T-helper 2 cell treated with Interferon-gamma antibody and Interleukin-4, amounts not matched to agents 5 μg/mL and 100 μg/mL, for 36 hours (primary cell): Measurements from ENCODE around the gene RYR2.

ENCODE experiments used
- DNase-seq: peaks from one replicate; pipeline ENCODE4 v3.0.0; 2021; ENCODE audit warnings: low spot score
- H3K27ac Mint-ChIP-seq: one replicate; pipeline ENCODE4 v1.8.0; 2021; ENCODE audit warnings: mild to moderate bottlenecking, mixed read lengths
- H3K27me3 Mint-ChIP-seq: one replicate; pipeline ENCODE4 v1.8.0; 2021; ENCODE audit warnings: low read depth, mixed read lengths
- H3K36me3 Mint-ChIP-seq: one replicate; pipeline ENCODE4 v1.8.0; 2021; ENCODE audit warnings: low read depth, mixed read lengths
- H3K4me1 Mint-ChIP-seq: one replicate; pipeline ENCODE4 v1.8.0; 2021; ENCODE audit warnings: low read depth, mixed read lengths
- H3K4me3 Mint-ChIP-seq: one replicate; pipeline ENCODE4 v1.8.0; 2022; ENCODE audit warnings: mild to moderate bottlenecking, moderate library complexity, mixed read lengths
- H3K9me3 Mint-ChIP-seq: one replicate; pipeline ENCODE4 v1.8.0; 2021; ENCODE audit warnings: mixed read lengths

The RYR2 gene

DNA sequence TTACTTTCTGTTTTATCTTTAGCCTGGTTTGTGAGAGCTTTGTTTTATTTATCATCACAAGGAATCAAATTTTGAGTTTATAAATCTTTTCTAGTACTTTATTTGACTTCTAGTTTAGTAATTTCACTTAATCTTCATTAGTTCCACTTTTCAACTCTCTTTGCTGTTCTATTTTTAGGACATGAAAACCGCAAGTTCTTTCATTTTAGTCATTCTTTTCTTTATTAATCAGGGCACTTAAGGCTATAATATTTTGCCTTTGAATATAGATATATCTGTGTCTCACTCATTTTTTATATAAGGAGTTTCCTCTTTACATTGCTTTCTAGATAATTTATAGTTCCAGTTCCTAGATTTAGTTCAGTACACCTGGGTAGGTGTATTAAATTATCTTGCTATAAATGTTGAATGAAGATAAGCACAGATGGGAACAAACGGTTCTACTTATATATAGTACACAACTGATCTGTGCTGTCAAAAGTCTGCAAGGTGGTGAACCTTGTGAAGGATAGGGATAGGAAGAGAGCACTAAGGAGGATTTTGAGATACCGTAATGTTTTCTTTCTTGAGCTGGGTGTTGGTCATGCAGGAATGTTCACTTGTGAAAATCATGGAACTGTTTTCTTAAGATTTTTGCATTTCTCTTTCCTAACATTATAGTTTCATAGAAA lies 402.3 kb downstream of the RYR2 start:
- H3K27ac Mint-ChIP-seq: no peak overlapping the region
- no peak for DNase-seq
- H3K36me3 Mint-ChIP-seq: no peaks in the 10 kb centered on the region
- no peaks in the 10 kb centered on the region for H3K4me1 Mint-ChIP-seq
- no peaks in the 10 kb centered on the region for H3K9me3 Mint-ChIP-seq
- H3K27me3 Mint-ChIP-seq: no peaks in the 10 kb centered on the region
- H3K4me3 Mint-ChIP-seq: no peak overlapping the region

DNA sequence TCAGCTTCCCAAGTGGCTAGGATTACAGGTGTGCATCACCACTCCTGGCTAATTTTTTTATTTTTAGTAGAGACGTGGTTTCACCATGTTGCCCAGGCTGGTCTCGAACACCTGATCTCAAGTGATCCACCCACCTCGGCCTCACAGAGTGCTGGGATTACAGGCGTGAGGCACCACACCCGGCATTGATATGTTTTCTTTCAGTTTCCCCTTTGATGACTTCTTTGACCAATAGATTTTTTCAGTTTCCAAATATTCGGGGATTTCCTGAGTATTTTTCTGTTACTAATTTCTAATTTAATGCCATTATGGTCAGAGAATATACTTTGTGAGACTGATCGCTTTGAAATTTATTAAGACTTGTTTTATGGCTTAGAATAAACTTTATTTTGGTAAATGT lies 406.1 kb downstream of the RYR2 start:
- no peak overlapping the region for H3K27ac Mint-ChIP-seq
- no peak for DNase-seq

DNA sequence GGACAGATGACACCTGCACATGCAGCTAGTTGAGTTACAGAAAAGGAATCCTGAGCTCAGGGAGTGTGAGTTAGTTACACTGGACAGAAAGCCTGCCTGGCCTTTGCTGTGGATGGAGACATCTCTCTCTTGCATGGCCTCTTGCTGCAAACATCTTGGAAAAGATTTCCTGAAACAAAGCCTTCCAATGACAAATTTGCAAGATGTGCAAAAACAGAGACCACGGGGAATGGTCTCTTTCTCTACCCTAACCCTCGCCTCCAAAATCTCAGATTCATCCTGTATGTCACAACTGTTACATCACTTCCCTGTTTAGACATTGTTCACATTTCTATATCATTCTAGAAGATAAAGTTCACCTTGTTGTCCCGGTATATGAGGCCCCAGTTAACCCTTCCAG lies 415.6 kb downstream of the RYR2 start:
- Mint-ChIP-seq H3K4me3 (no peak overlapping the region), H3K9me3 (no peaks in the 10 kb centered on the region), H3K4me1 (no peaks in the 10 kb centered on the region), H3K27me3 (no peaks in the 10 kb centered on the region), H3K27ac (no peak overlapping the region), H3K36me3 (no peaks in the 10 kb centered on the region)
- no peak for DNase-seq

More for the DNA sequence above, 406.1 kb downstream of the RYR2 start:
- no peaks in the 10 kb centered on the region for H3K9me3 Mint-ChIP-seq
- H3K36me3 Mint-ChIP-seq: no peaks in the 10 kb centered on the region
- H3K4me3 Mint-ChIP-seq: no peak overlapping the region
- no peaks in the 10 kb centered on the region for H3K27me3 Mint-ChIP-seq
- H3K4me1 Mint-ChIP-seq: no peaks in the 10 kb centered on the region

- DNase-seq: no peak
- Mint-ChIP-seq H3K9me3 (no peaks in the 10 kb centered on the region), H3K4me1 (no peaks in the 10 kb centered on the region), H3K4me3 (no peak overlapping the region), H3K27ac (no peak overlapping the region), H3K36me3 (no peaks in the 10 kb centered on the region), H3K27me3 (no peaks in the 10 kb centered on the region)
Measured at GRCh38 chr1:237467320-237467719, 425.3 kb downstream of the RYR2 start.

- Mint-ChIP-seq H3K9me3 (no peaks in the 10 kb centered on the region), H3K27me3 (no peaks in the 10 kb centered on the region), H3K4me1 (no peaks in the 10 kb centered on the region), H3K36me3 (no peaks in the 10 kb centered on the region), H3K27ac (no peak overlapping the region), H3K4me3 (no peak overlapping the region)
- DNase-seq: no peak
Measured at GRCh38 chr1:237470712-237471338, 428.8 kb downstream of the RYR2 start.

- Mint-ChIP-seq H3K9me3 (no peaks in the 10 kb centered on the region), H3K27me3 (no peaks in the 10 kb centered on the region), H3K4me3 (no peak overlapping the region), H3K27ac (no peak overlapping the region), H3K36me3 (no peaks in the 10 kb centered on the region), H3K4me1 (no peaks in the 10 kb centered on the region)
- DNase-seq: no peak
Measured at GRCh38 chr1:237471377-237471776, 429.4 kb downstream of the RYR2 start.

- H3K27ac Mint-ChIP-seq: no peak overlapping the region
- H3K4me1 Mint-ChIP-seq: no peaks in the 10 kb centered on the region
- no peaks in the 10 kb centered on the region for H3K36me3 Mint-ChIP-seq
- H3K27me3 Mint-ChIP-seq: no peaks in the 10 kb centered on the region
- no peak for DNase-seq
- H3K4me3 Mint-ChIP-seq: no peak overlapping the region
- H3K9me3 Mint-ChIP-seq: no peaks in the 10 kb centered on the region
Measured at GRCh38 chr1:237471956-237472355, 430.0 kb downstream of the RYR2 start.

- DNase-seq: no peak
- Mint-ChIP-seq H3K9me3 (no peaks in the 10 kb centered on the region), H3K4me1 (peaks cover 2% of the 10 kb centered on the region), H3K27ac (no peak overlapping the region), H3K27me3 (no peaks in the 10 kb centered on the region), H3K4me3 (no peak overlapping the region), H3K36me3 (no peaks in the 10 kb centered on the region)
Measured at GRCh38 chr1:237473854-237474253, 431.9 kb downstream of the RYR2 start.

GRCh38 chr1:237478082-237478481 lies 436.1 kb downstream of the RYR2 start:
- Mint-ChIP-seq H3K4me3 (no peak overlapping the region), H3K36me3 (no peaks in the 10 kb centered on the region), H3K9me3 (no peaks in the 10 kb centered on the region), H3K27me3 (no peaks in the 10 kb centered on the region), H3K4me1 (peaks cover 2% of the 10 kb centered on the region), H3K27ac (no peak overlapping the region)
- no peak for DNase-seq

DNA sequence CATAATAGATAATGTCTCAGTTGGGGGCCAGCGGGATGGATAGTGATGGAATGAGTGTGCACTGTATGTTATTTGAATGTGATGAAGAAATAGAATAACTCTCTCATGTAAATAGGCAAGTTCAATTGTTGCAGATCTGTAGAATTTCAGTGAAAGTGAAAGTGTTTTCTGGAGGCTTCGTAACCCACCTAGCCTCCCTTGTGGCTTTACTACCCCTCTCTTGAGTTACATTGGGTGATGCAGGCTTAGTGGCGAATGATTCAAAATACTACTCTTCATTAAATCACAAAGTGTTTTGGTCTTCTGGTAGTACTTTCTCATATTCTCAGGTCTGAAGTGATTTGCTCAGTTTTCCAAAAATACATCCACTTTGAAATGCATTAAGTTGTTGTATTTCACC lies 436.9 kb downstream of the RYR2 start:
- DNase-seq: no peak
- Mint-ChIP-seq H3K4me1 (peaks cover 2% of the 10 kb centered on the region), H3K4me3 (no peak overlapping the region), H3K27ac (no peak overlapping the region), H3K9me3 (no peaks in the 10 kb centered on the region), H3K27me3 (no peaks in the 10 kb centered on the region), H3K36me3 (no peaks in the 10 kb centered on the region)

GRCh38 chr1:237482777-237483176 lies 440.8 kb downstream of the RYR2 start:
- Mint-ChIP-seq H3K4me3 (no peak overlapping the region), H3K36me3 (no peaks in the 10 kb centered on the region), H3K4me1 (peaks cover 2% of the 10 kb centered on the region), H3K27ac (no peak overlapping the region), H3K27me3 (no peaks in the 10 kb centered on the region), H3K9me3 (no peaks in the 10 kb centered on the region)
- no peak for DNase-seq

DNA sequence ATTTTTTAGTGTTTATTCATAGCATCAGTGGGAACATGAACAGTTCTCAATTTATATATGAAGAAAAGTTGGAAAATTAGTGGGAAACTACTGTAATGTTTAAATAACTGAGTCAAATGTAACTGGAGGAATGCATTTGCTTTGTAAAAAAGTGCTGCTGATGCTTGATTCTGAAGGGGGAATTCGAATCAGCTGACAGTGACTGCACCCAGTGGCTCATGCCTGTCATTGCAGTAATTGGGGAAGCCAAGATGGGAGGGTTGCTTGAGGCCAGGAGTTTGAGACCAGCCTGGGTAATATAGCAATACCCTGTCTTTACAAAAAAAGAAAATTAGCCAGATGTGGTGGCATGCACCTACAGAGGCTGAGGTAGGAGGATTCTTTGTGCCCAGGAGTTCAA lies 450.4 kb downstream of the RYR2 start:
- Mint-ChIP-seq H3K36me3 (no peaks in the 10 kb centered on the region), H3K27me3 (no peaks in the 10 kb centered on the region), H3K4me1 (no peaks in the 10 kb centered on the region), H3K9me3 (no peaks in the 10 kb centered on the region), H3K4me3 (no peak overlapping the region), H3K27ac (no peak overlapping the region)
- no peak for DNase-seq

- no peaks in the 10 kb centered on the region for H3K36me3 Mint-ChIP-seq
- H3K27me3 Mint-ChIP-seq: peaks cover 8% of the 10 kb centered on the region
- H3K4me3 Mint-ChIP-seq: no peak overlapping the region
- no peak overlapping the region for H3K27ac Mint-ChIP-seq
- DNase-seq: no peak
- H3K9me3 Mint-ChIP-seq: no peaks in the 10 kb centered on the region
- no peaks in the 10 kb centered on the region for H3K4me1 Mint-ChIP-seq
Measured at GRCh38 chr1:237500566-237500965, 458.6 kb downstream of the RYR2 start.

DNA sequence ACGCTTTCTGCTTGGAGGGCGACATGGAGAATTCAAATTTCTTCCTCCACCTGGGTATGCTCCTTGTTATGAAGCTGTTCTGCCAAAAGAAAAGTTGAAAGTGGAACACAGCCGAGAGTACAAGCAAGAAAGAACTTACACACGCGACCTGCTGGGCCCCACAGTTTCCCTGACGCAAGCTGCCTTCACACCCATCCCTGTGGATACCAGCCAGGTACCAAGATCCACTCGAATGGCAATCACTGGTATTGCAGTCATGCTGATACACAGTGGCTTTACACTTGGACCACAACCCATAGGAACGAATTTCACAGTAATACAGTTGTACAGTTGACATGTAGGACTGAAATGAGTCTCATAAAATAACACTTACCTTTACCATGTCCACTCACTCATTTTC lies 461.3 kb downstream of the RYR2 start:
- H3K27me3 Mint-ChIP-seq: peaks cover 11% of the 10 kb centered on the region
- no peak overlapping the region for H3K27ac Mint-ChIP-seq
- peaks cover 5% of the 10 kb centered on the region for H3K4me1 Mint-ChIP-seq
- no peaks in the 10 kb centered on the region for H3K9me3 Mint-ChIP-seq
- DNase-seq: no peak
- H3K4me3 Mint-ChIP-seq: no peak overlapping the region
- H3K36me3 Mint-ChIP-seq: no peaks in the 10 kb centered on the region

DNA sequence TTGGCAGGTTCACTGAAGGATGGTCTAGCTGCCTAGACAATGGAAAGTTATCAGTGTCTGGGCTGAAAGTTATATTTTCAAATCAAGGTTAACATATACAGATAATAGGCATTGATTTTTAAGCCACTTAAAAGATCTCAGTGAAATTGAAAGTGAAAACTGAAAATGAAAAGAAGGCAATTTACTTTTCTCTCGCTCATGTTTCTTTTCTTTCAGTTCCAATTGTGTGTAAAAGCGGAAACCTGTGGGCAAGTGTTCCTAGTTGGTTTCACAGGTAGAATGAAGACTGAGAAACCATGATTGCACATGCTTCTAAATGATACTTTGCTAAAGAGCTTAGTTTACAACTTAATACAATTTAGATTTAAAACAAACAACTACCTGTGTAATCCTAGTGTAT lies 465.0 kb downstream of the RYR2 start:
- Mint-ChIP-seq H3K9me3 (no peaks in the 10 kb centered on the region), H3K36me3 (no peaks in the 10 kb centered on the region), H3K27ac (no peak overlapping the region), H3K4me1 (peaks cover 5% of the 10 kb centered on the region), H3K27me3 (peaks cover 18% of the 10 kb centered on the region), H3K4me3 (no peak overlapping the region)
- no peak for DNase-seq
